BLaER1 treated with 17β-estradiol and CSF1 and Interleukin-3, amounts not matched to agents 10 nM and 100 nM (cell line): ENCODE measurements around the gene DYNC2H1.

ENCODE experiments used
- H3K27ac ChIP-seq, 11 experiments: shearing (Covaris generic); formaldehyde crosslinking; 2 replicates each; pipeline ENCODE4 v1.8.1; 2022
- H3K27me3 ChIP-seq, 11 experiments: shearing (Covaris generic); formaldehyde crosslinking; 2 replicates each; pipeline ENCODE4 v1.8.1; 2022
- H3K36me3 ChIP-seq, 11 experiments: shearing (Covaris generic); formaldehyde crosslinking; 2 replicates each; pipeline ENCODE4 v1.8.1; 2022
- H3K4me1 ChIP-seq, 10 experiments: shearing (Covaris generic); formaldehyde crosslinking; 2 replicates each; pipeline ENCODE4 v1.8.1; 2022
- H3K4me2 ChIP-seq, 11 experiments: shearing (Covaris generic); formaldehyde crosslinking; 2 replicates each; pipeline ENCODE4 v1.8.1; 2022
- H3K4me3 ChIP-seq, 10 experiments: shearing (Covaris generic); formaldehyde crosslinking; 2 replicates each; pipeline ENCODE4 v1.8.1; 2022
- H3K9ac ChIP-seq, 11 experiments: shearing (Covaris generic); formaldehyde crosslinking; 2 replicates each; pipeline ENCODE4 v1.8.1; 2022
- H3K9me3 ChIP-seq, 11 experiments: shearing (Covaris generic); formaldehyde crosslinking; replicated peaks in 1 of 11; 2 replicates each; pipeline ENCODE4 v1.8.1; 2022
- H4K20me1 ChIP-seq, 11 experiments: shearing (Covaris generic); formaldehyde crosslinking; 2 replicates each; pipeline ENCODE4 v1.8.1; 2022
- Cebpa-rat ChIP-seq, 11 experiments: shearing (Covaris generic); IDR thresholded peaks; 2 replicates each; pipeline ENCODE4 v1.8.1; 2022

DYNC2H1 gene

GRCh38 chr11:103395612-103396011 lies 286.4 kb downstream of the DYNC2H1 start:
- Histone ChIP-seq H3K4me2 (no peak overlapping the region), H3K36me3 (peaks cover 0 to 11% (median 0%) of the 10 kb centered on the region in 11 experiments; a peak in 2 of 22 replicates), H3K4me1 (no peaks in the 10 kb centered on the region), H3K4me3 (no peak overlapping the region), H3K27ac (no peak overlapping the region), H3K27me3 (no peaks in the 10 kb centered on the region), H3K9me3 (peaks cover 3 to 11% (median 9%) of the 10 kb centered on the region in 11 experiments; a peak in 11 of 22 replicates), H3K9ac (no peak overlapping the region), H4K20me1 (no peaks in the 10 kb centered on the region)
- TF ChIP-seq Cebpa-rat (IDR thresholded peaks at IDR 0.05) = no peak

- Histone ChIP-seq H3K4me1 (no peaks in the 10 kb centered on the region), H3K27me3 (no peaks in the 10 kb centered on the region), H3K4me3 (no peak overlapping the region), H3K36me3 (peaks cover 0 to 17% (median 0%) of the 10 kb centered on the region in 11 experiments; a peak in 2 of 22 replicates), H4K20me1 (no peaks in the 10 kb centered on the region), H3K4me2 (no peak overlapping the region), H3K9ac (no peak overlapping the region), H3K27ac (no peak overlapping the region), H3K9me3 (peaks cover 3 to 11% (median 9%) of the 10 kb centered on the region in 11 experiments; a peak in 11 of 22 replicates)
- no peak for TF ChIP-seq Cebpa-rat (IDR thresholded peaks at IDR 0.05)
Observed at GRCh38 chr11:103396237-103396636, 287.0 kb downstream of the DYNC2H1 start.

GRCh38 chr11:103397369-103397768 lies 288.1 kb downstream of the DYNC2H1 start:
- Histone ChIP-seq H3K9ac (no peak overlapping the region), H3K4me3 (no peak overlapping the region), H3K27ac (no peak overlapping the region), H3K27me3 (no peaks in the 10 kb centered on the region), H3K9me3 (peaks cover 0 to 8% (median 2%) of the 10 kb centered on the region in 11 experiments; a peak in 8 of 22 replicates), H3K36me3 (peaks cover 0 to 19% (median 0%) of the 10 kb centered on the region in 11 experiments; a peak in 2 of 22 replicates), H3K4me2 (no peak overlapping the region), H4K20me1 (no peaks in the 10 kb centered on the region), H3K4me1 (no peaks in the 10 kb centered on the region)
- TF ChIP-seq Cebpa-rat (IDR thresholded peaks at IDR 0.05) = no peak

- Histone ChIP-seq H3K4me3 (no peak overlapping the region), H3K4me1 (no peaks in the 10 kb centered on the region), H4K20me1 (no peaks in the 10 kb centered on the region), H3K9ac (no peak overlapping the region), H3K36me3 (peaks cover 0 to 19% (median 0%) of the 10 kb centered on the region in 11 experiments; a peak in 2 of 22 replicates), H3K27ac (no peak overlapping the region), H3K27me3 (no peaks in the 10 kb centered on the region), H3K9me3 (peaks cover 0 to 4% (median 0%) of the 10 kb centered on the region in 11 experiments; a peak in 1 of 22 replicates), H3K4me2 (no peak overlapping the region)
- no peak for TF ChIP-seq Cebpa-rat (IDR thresholded peaks at IDR 0.05)
Observed at GRCh38 chr11:103398829-103399228, 289.6 kb downstream of the DYNC2H1 start.

GRCh38 chr11:103406357-103406756 lies 297.1 kb downstream of the DYNC2H1 start:
- Histone ChIP-seq H3K9me3 (peaks cover 0 to 4% (median 0%) of the 10 kb centered on the region in 11 experiments; a peak in 1 of 22 replicates), H3K27me3 (no peaks in the 10 kb centered on the region)

GRCh38 chr11:103407641-103408040 lies 298.4 kb downstream of the DYNC2H1 start:
- no peaks in the 10 kb centered on the region for H3K4me1 ChIP-seq
- H4K20me1 ChIP-seq = no peaks in the 10 kb centered on the region
- no peak overlapping the region for H3K4me3 ChIP-seq
- H3K27ac ChIP-seq = no peak overlapping the region
- no peak overlapping the region for H3K9ac ChIP-seq
- no peaks in the 10 kb centered on the region for H3K9me3 ChIP-seq
- no peak for TF ChIP-seq Cebpa-rat (IDR thresholded peaks at IDR 0.05)
- no peak overlapping the region for H3K4me2 ChIP-seq
- H3K27me3 ChIP-seq = no peaks in the 10 kb centered on the region
- H3K36me3 ChIP-seq = no peaks in the 10 kb centered on the region

More at GRCh38 chr11:103406357-103406756, 297.1 kb downstream of the DYNC2H1 start:
- Histone ChIP-seq H3K4me1 (no peaks in the 10 kb centered on the region), H3K27ac (no peak overlapping the region), H4K20me1 (no peaks in the 10 kb centered on the region), H3K4me3 (no peak overlapping the region), H3K36me3 (peaks cover 0 to under 1% (median 0%) of the 10 kb centered on the region in 11 experiments; a peak in 1 of 22 replicates), H3K4me2 (no peak overlapping the region), H3K9ac (no peak overlapping the region)
- TF ChIP-seq Cebpa-rat (IDR thresholded peaks at IDR 0.05) = no peak

GRCh38 chr11:103413266-103413888 lies 304.2 kb downstream of the DYNC2H1 start:
- Histone ChIP-seq H3K9ac (no peak overlapping the region), H3K27ac (no peak overlapping the region), H3K27me3 (no peaks in the 10 kb centered on the region), H3K9me3 (0 out of 22 replicates have a peak, but pooled peaks cover 0 to under 1% (median 0%) of the 10 kb centered on the region in 11 experiments), H3K36me3 (no peaks in the 10 kb centered on the region), H4K20me1 (no peaks in the 10 kb centered on the region), H3K4me2 (no peak overlapping the region), H3K4me3 (no peak overlapping the region), H3K4me1 (no peaks in the 10 kb centered on the region)
- no peak for TF ChIP-seq Cebpa-rat (IDR thresholded peaks at IDR 0.05)

GRCh38 chr11:103418014-103418413 lies 308.8 kb downstream of the DYNC2H1 start:
- Histone ChIP-seq H3K9me3 (0 out of 22 replicates have a peak, but pooled peaks cover 0 to 8% (median 0%) of the 10 kb centered on the region in 11 experiments), H3K9ac (no peak overlapping the region), H3K36me3 (no peaks in the 10 kb centered on the region), H3K4me2 (no peak overlapping the region), H3K4me3 (no peak overlapping the region), H3K4me1 (0 out of 20 replicates have a peak, but pooled peaks cover 0 to 3% (median 0%) of the 10 kb centered on the region in 10 experiments), H4K20me1 (no peaks in the 10 kb centered on the region), H3K27me3 (no peaks in the 10 kb centered on the region), H3K27ac (no peak overlapping the region)
- no peak for TF ChIP-seq Cebpa-rat (IDR thresholded peaks at IDR 0.05)

GRCh38 chr11:103420593-103420992 lies 311.4 kb downstream of the DYNC2H1 start:
- no peak overlapping the region for H3K9ac ChIP-seq
- TF ChIP-seq Cebpa-rat (IDR thresholded peaks at IDR 0.05) = no peak
- H4K20me1 ChIP-seq = no peaks in the 10 kb centered on the region
- no peak overlapping the region for H3K27ac ChIP-seq
- no peak overlapping the region for H3K4me3 ChIP-seq
- 0 out of 20 replicates have a peak, but pooled peaks cover 0 to 3% (median 0%) of the 10 kb centered on the region in 10 experiments for H3K4me1 ChIP-seq
- H3K27me3 ChIP-seq = no peaks in the 10 kb centered on the region
- H3K9me3 ChIP-seq = 0 out of 22 replicates have a peak, but pooled peaks cover 0 to 8% (median 0%) of the 10 kb centered on the region in 11 experiments
- H3K4me2 ChIP-seq = 0 out of 22 replicates have a peak overlapping the region, but pooled peaks of 3 of the 11 experiments have one; percentile 6 to 18 (median 10)
- no peaks in the 10 kb centered on the region for H3K36me3 ChIP-seq
